ENCODE data around the gene C15orf61. TPM values are rescaled to one million over a fixed set of nuclear protein-coding genes. Genes with fewer than 3 reads are reported as not detected.

The C15orf61 gene
- total RNA-seq, 2 donors from 2014 or later, result 13.6 to 15.0 TPM

DNA sequence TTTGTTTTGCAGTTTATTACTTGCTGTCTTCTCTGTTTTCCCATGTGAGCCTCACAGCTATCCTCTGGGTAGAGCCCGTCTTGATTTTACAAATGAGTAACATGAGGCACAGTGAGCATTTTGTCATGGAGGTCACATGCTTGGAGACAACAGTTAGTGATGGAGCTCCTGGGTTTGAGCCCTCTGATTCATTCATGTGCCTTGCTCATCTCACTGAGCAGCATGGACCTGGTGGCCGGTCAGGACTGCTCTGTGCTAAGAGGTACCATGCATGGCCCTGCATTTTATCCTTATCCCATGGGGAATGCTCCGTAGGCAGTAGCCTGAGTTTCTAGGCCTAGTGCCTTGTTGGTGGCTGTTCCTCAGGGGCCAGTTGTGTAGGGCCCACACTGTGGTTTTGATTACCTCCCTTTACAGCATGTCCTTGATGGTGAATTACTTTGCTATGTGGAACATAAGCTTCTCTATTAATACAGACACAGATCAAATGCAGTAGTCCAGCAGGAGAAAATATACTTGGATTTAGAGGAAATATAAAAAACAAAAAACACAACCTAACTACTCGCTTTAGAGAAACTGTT lies 57.2 kb downstream of the C15orf61 start:
- no peak for DNase-seq (ENCODE audit: low spot score)
- intact Hi-C loops (cut with DNase I), result no loop called here
- TF ChIP-seq, protein P1, sequence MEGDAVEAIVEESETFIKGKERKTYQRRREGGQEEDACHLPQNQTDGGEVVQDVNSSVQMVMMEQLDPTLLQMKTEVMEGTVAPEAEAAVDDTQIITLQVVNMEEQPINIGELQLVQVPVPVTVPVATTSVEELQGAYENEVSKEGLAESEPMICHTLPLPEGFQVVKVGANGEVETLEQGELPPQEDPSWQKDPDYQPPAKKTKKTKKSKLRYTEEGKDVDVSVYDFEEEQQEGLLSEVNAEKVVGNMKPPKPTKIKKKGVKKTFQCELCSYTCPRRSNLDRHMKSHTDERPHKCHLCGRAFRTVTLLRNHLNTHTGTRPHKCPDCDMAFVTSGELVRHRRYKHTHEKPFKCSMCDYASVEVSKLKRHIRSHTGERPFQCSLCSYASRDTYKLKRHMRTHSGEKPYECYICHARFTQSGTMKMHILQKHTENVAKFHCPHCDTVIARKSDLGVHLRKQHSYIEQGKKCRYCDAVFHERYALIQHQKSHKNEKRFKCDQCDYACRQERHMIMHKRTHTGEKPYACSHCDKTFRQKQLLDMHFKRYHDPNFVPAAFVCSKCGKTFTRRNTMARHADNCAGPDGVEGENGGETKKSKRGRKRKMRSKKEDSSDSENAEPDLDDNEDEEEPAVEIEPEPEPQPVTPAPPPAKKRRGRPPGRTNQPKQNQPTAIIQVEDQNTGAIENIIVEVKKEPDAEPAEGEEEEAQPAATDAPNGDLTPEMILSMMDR (IDR thresholded peaks at IDR 0.05), result no peak
- TF ChIP-seq POLR2AphosphoS5 (IDR thresholded peaks at IDR 0.05), result no peak
- no peak for TF ChIP-seq POLR2A (IDR thresholded peaks at IDR 0.05)
- no peaks in the 10 kb centered on the region for H3K27me3 ChIP-seq (replicated peaks; ENCODE audit: insufficient read depth)
- no peak overlapping the region for H3K27ac ChIP-seq
- WGBS, result 94% methylated on average over 4 of the region's 4 CpGs
- H3K4me1 ChIP-seq (replicated peaks), result no peaks in the 10 kb centered on the region
- no peaks in the 10 kb centered on the region for H3K9me3 ChIP-seq
- no peak overlapping the region for H3K4me3 ChIP-seq
- no peaks in the 10 kb centered on the region for H3K36me3 ChIP-seq

DNA sequence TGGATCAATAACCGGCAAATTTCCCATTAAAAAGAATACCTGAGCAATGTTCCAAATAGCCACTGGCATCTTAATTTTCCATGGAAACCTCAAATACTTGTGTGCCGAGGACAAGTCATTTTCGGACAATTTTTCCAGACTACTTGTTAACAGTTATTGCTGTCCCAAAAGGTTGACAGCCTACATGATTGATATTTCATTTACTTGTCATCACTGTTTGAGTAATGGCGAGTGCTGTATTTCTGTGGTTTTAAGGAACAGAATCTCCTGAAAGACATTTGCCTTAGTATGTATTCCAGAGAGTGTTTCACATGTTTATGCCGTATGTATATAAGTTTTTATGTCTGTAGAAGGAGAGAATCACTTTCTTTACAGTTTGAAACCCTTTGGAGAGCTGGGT lies 58.2 kb downstream of the C15orf61 start:
- no peaks in the 10 kb centered on the region for H3K9me3 ChIP-seq
- intact Hi-C loops (cut with DNase I), result no loop called here
- H3K4me3 ChIP-seq, result no peak overlapping the region
- WGBS, result 95% methylated on average over 5 of the region's 5 CpGs
- no peaks in the 10 kb centered on the region for H3K4me1 ChIP-seq (replicated peaks)
- H3K27ac ChIP-seq, result no peak overlapping the region
- H3K27me3 ChIP-seq (replicated peaks; ENCODE audit: insufficient read depth), result no peaks in the 10 kb centered on the region
- TF ChIP-seq POLR2A (IDR thresholded peaks at IDR 0.05) (no peak), POLR2AphosphoS5 (IDR thresholded peaks at IDR 0.05) (no peak)
- TF ChIP-seq, protein P1 (IDR thresholded peaks at IDR 0.05), result no peak
- no peak for DNase-seq (ENCODE audit: low spot score)
- H3K36me3 ChIP-seq, result no peaks in the 10 kb centered on the region

Other genes with a start within 250 kb of the C15orf61 start
- 10 to 100 TPM; 10.7 to 15.7 TPM for gene MAP2K5, start 21.6 kb downstream of the C15orf61 start, total RNA-seq